Esophagus squamous epithelium (tissue), 5 donors: ENCODE measurements around the gene RAB33B. TPM values are rescaled to one million over a fixed set of nuclear protein-coding genes. Genes with fewer than 3 reads are reported as not detected.

Source experiments
- DNase-seq: peaks from one replicate; lab custom pipeline; 2025; lab: John Stamatoyannopoulos, UW
- H3K27ac ChIP-seq, 4 donors: fragments of 200-600 bp; sonication (generic); one replicate each; pipeline ENCODE4 v1.5.1; 2016 to 2019; ENCODE audit warnings: mild to moderate bottlenecking in 1 of 4
- H3K27me3 ChIP-seq, 4 donors: fragments of 200-600 bp; sonication (generic); 1 replicate in 3 of 4; 2 replicates in 1 of 4; pipeline versions ENCODE4 v1.5.1 to v1.6.0; 2017 to 2021; ENCODE audit warnings: antibody characterized with exemption in 1 of 4
- H3K36me3 ChIP-seq, 3 donors: fragments of 200-600 bp; sonication (generic); one replicate each; pipeline ENCODE4 v1.5.1; 2016 to 2019
- H3K4me1 ChIP-seq, 3 donors: fragments of 200-600 bp; sonication (generic); one replicate each; pipeline ENCODE4 v1.5.1; 2017 to 2019
- H3K4me3 ChIP-seq, 4 donors: fragments of 200-600 bp; sonication (generic); 1 replicate in 3 of 4; 2 replicates in 1 of 4; pipeline ENCODE4 v1.5.1; 2016 to 2019; ENCODE audit warnings: mild to moderate bottlenecking in 2 of 4, moderate library complexity in 1 of 4
- H3K9me3 ChIP-seq, 3 donors: fragments of 200-600 bp; sonication (generic); one replicate each; pipeline ENCODE4 v1.5.1; 2016 to 2019
- POLR2A ChIP-seq, 4 donors: fragments of 450-650 bp; IDR thresholded peaks; one replicate each; pipeline ENCODE4 v1.6.1; 2017; ENCODE audit warnings: antibody characterized with exemption in 4 of 4, mild to moderate bottlenecking in 4 of 4, moderate library complexity in 3 of 4
- WGBS, 2 donors: methylation state at CpG; one replicate each; pipeline ENCODE4 v1.1.5; 2018; 5-methylcytosine and 5-hydroxymethylcytosine counted together
- intact Hi-C: fragments of 100-400 bp; cut with DNase I; formaldehyde crosslinking; loops from one replicate; pipeline ENCODE4 v1.15.0; 2022
- total RNA-seq, 4 donors: library from RNA; depleted of rRNA; stranded (reverse); fragments of >200 nt; gene quantifications; one replicate each; pipeline ENCODE4 v1.1.0, GENCODE V29; 2016
- TF ChIP-seq, protein P1 (sequence below), 6 experiments: fragments of 450-650 bp in 4 of 6; fragments of 200-600 bp in 2 of 6; sonication (generic) in 2 of 6; IDR thresholded peaks; one replicate each; pipeline ENCODE4 v1.5.1; 2016 to 2019; ENCODE audit warnings: antibody characterized with exemption in 6 of 6, mild to moderate bottlenecking in 4 of 6, moderate library complexity in 4 of 6
- donor health status: DM: yes; HTN: yes; CAD: no.

RAB33B gene
- total RNA-seq, 4 donors from 2014 or later: 3.4 to 9.2 (median 6.6) TPM

DNA sequence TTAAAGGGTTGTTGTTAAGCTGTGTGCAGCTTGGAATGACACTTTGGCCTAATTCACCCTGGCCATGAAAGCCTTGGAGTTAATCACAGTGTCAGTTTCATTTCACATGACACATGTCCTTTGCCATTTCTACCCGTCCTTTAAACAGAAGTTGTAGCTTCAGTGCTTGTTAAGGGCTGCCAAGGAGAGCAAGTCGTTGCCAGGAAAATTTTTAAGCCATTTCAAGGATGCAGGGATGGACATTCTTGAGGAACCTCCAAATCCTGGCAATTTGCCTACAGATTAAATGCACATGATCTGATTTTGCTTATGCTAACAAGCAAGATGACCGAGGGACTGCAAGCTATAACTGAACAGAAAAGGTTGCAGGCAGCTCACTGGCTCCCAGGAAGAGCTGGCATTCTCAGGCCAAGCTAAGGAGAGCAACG is 61.6 kb downstream of the RAB33B start:
- 56 to 63% methylated on average over 4 of the region's 4 CpGs for WGBS, 2 donors
- no peak overlapping the region for H3K27ac ChIP-seq
- peaks cover 0 to 5% (median 5%) of the 10 kb centered on the region in 3 donors for H3K4me1 ChIP-seq
- H3K9me3 ChIP-seq: no peaks in the 10 kb centered on the region
- H3K36me3 ChIP-seq: peaks cover 11 to 99% (median 13%) of the 10 kb centered on the region in 3 donors
- intact Hi-C loops: no loop called here
- H3K27me3 ChIP-seq: no peaks in the 10 kb centered on the region
- no peak overlapping the region for H3K4me3 ChIP-seq
- DNase-seq: no peak
- TF ChIP-seq POLR2A (IDR thresholded peaks at IDR 0.05): no peak
- TF ChIP-seq, protein P1, sequence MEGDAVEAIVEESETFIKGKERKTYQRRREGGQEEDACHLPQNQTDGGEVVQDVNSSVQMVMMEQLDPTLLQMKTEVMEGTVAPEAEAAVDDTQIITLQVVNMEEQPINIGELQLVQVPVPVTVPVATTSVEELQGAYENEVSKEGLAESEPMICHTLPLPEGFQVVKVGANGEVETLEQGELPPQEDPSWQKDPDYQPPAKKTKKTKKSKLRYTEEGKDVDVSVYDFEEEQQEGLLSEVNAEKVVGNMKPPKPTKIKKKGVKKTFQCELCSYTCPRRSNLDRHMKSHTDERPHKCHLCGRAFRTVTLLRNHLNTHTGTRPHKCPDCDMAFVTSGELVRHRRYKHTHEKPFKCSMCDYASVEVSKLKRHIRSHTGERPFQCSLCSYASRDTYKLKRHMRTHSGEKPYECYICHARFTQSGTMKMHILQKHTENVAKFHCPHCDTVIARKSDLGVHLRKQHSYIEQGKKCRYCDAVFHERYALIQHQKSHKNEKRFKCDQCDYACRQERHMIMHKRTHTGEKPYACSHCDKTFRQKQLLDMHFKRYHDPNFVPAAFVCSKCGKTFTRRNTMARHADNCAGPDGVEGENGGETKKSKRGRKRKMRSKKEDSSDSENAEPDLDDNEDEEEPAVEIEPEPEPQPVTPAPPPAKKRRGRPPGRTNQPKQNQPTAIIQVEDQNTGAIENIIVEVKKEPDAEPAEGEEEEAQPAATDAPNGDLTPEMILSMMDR (IDR thresholded peaks at IDR 0.05): no peak

DNA sequence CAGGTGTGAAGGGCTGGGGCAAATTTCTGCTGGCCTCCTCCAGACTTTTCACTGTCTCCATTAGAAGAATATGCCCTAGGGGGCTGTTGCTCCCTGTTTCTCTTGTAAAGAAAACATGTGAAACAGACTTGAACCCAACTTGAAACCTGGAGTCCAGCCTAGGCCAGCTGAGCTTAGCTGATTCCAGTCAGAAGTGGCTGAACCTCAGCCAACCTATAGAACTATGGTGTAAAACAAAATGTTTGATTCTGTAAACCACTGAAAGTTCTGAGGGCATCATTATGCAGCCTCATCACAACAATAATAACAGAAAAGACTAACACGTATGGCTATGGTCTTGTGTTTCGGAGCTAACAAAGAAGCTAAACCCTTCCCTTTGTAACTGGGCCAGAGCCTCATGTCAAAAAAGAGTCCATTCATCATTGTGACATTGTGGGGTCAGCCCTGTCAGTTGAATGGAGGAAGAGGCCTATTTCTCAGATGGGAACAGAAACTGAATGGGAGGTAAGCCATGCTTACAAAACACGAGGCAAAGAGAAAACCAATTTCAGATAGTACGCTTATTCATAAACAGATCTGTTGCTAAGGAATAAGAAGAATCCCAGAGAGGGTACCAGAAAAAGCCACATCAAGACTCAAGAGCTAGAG is 68.0 kb downstream of the RAB33B start:
- intact Hi-C loops: no loop called here
- no peaks in the 10 kb centered on the region for H3K27me3 ChIP-seq
- TF ChIP-seq, protein P1 (IDR thresholded peaks at IDR 0.05): no peak
- TF ChIP-seq POLR2A (IDR thresholded peaks at IDR 0.05): no peak
- no peak for DNase-seq
- no peak overlapping the region for H3K27ac ChIP-seq
- 65 to 90% methylated on average over 4 of the region's 4 CpGs for WGBS, 2 donors
- no peak overlapping the region for H3K4me3 ChIP-seq
- no peaks in the 10 kb centered on the region for H3K9me3 ChIP-seq
- no peaks in the 10 kb centered on the region for H3K4me1 ChIP-seq
- peaks cover 5 to 98% (median 6%) of the 10 kb centered on the region in 3 donors for H3K36me3 ChIP-seq

DNA sequence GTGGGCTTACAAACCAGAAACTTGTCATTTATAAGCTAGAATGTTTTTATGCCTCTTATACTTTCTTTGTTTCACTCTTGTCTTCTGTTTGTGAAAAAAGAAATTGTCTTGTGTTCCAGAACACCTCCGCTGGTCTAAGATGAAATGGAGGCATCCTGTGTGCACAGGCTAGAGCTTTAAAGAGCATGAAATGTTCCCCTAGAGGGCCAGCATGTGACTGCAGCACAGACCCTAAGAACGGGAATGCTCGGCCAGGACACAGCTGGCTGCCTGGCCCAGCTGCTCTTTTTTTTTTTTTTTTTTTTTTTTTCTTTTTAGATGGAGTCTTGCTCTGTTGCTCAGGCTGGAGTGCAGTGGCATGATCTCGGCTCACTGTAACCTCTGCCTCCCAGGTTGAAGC is 68.5 kb downstream of the RAB33B start:
- no peak overlapping the region for H3K27ac ChIP-seq
- peaks cover 4 to 98% (median 6%) of the 10 kb centered on the region in 3 donors for H3K36me3 ChIP-seq
- TF ChIP-seq, protein P1 (IDR thresholded peaks at IDR 0.05): no peak
- no peak for TF ChIP-seq POLR2A (IDR thresholded peaks at IDR 0.05)
- H3K9me3 ChIP-seq: no peaks in the 10 kb centered on the region
- no peaks in the 10 kb centered on the region for H3K4me1 ChIP-seq
- no peak for DNase-seq
- 76 to 78% methylated on average over 4 of the region's 4 CpGs for WGBS, 2 donors
- no peak overlapping the region for H3K4me3 ChIP-seq
- intact Hi-C loops: no loop called here
- H3K27me3 ChIP-seq: no peaks in the 10 kb centered on the region

DNA sequence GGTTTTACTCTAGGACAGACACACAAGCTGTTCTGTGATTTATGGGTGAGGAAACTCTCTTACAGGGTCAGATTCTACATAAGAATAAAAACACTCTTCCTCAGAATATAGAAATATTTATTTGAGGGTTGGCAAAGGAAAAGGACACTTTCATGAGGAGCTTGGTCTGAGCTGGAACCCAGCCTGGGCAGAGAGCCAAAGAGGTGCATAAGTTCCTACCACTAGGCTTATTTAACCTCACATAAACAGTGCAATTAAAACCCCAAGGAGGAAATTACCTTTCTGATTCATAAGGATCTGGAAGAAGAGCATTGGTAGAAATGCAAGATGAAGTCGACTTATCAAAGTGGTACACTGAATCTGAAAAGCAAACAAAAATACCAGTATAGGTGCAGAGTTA is 69.2 kb downstream of the RAB33B start:
- Histone ChIP-seq H3K27ac (no peak overlapping the region), H3K27me3 (no peaks in the 10 kb centered on the region), H3K36me3 (peaks cover 0 to 98% (median 0%) of the 10 kb centered on the region in 3 donors), H3K4me3 (no peak overlapping the region), H3K9me3 (no peaks in the 10 kb centered on the region), H3K4me1 (no peaks in the 10 kb centered on the region)
- no peak for DNase-seq
- 71 to 81% methylated on average over 1 of the region's 1 CpG for WGBS, 2 donors
- TF ChIP-seq, protein P1 (IDR thresholded peaks at IDR 0.05): no peak
- no peak for TF ChIP-seq POLR2A (IDR thresholded peaks at IDR 0.05)
- intact Hi-C loops: no loop called here

DNA sequence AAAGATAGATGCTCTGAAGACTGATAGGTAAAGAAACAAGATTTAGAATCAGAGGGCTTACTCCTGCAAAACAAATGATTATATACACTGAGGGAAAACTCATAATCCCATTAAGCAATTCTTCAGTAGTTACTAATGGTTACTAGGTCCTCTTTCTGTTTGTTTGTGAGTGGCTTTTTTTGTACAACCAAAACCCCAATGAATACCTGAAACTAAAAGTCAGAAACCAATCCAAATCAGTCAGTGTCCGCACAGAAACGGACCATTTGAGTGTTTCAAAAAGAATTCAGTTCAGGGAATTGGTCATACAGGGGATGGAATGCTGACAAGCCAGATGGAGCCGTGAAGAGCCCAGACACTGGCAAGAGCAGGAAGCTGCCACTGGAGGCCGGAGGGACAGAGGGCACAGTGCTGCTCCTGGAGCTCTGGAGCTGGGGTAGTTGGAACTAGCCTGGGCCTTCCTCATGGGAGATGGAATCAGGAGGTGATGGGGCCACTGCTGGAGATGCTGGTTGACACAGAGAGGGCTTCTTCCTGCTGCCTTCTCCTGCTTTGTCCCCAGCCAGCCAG is 70.2 kb downstream of the RAB33B start:
- intact Hi-C loops: no loop called here
- no peak for DNase-seq
- peaks cover 0 to 4% (median 0%) of the 10 kb centered on the region in 3 donors for H3K4me1 ChIP-seq
- H3K27me3 ChIP-seq: no peaks in the 10 kb centered on the region
- peaks cover 0 to 98% (median 6%) of the 10 kb centered on the region in 3 donors for H3K36me3 ChIP-seq
- H3K4me3 ChIP-seq: no peak overlapping the region
- H3K27ac ChIP-seq: no peak overlapping the region
- TF ChIP-seq, protein P1 (IDR thresholded peaks at IDR 0.05): no peak
- TF ChIP-seq POLR2A (IDR thresholded peaks at IDR 0.05): no peak
- no peaks in the 10 kb centered on the region for H3K9me3 ChIP-seq
- WGBS, 2 donors: 77 to 79% methylated on average over 4 of the region's 4 CpGs
